ENCODE data around the gene SLC25A41. TPM values are rescaled to one million over a fixed set of nuclear protein-coding genes. Genes with fewer than 3 reads are reported as not detected.
"Not testable (repeated sequence)": the region's sequence is repeated elsewhere in the genome, so short reads cannot be mapped to it uniquely, and the experiment has no call there.

SLC25A41 gene
- polyA plus RNA-seq, 3 donors, result not detected

DNA sequence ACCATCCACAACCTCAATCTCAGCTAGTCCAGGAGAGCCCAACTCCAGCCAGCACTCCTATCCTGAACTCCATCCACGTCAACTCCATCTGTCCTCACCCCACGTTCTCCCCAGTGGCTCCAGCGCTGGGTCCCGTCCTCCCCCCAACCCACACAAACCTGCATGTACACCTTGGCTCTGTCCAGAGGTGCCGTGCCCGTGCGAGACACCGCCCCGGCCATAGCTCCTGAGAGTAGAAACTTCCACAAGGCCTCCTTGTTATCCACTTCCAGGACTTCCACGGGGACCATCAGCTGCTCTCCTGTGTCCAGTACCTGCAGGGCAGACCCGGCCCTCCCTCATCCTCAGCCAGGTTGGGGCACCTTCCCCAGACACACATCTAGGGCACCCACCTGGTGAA is 1.7 kb downstream of the SLC25A41 start:
- H3K4me3 ChIP-seq (replicated peaks in 1 of 3; ENCODE audit: low read depth in 2 of 3, low read length in 3 of 3), result no peak overlapping the region
- no peak overlapping the region for H3K4me2 ChIP-seq (replicated peaks; ENCODE audit: extremely low read depth, low read length, poor library complexity, severe bottlenecking)
- Mint-ChIP-seq H3K4me3 (no peak overlapping the region), H3K36me3 (no peaks in the 10 kb centered on the region), H3K9me3 (peaks cover 0 to 3% (median 0%) of the 10 kb centered on the region in 7 donors), H3K4me1 (peaks cover 5% of the 10 kb centered on the region), H3K27ac (no peak overlapping the region), H3K27me3 (ENCODE audit: low read depth in 3 of 3) (peaks cover 4 to 18% (median 14%) of the 10 kb centered on the region in 3 donors)
- no peak overlapping the region for H3K9ac ChIP-seq (ENCODE audit: insufficient read depth, low read length, poor library complexity, severe bottlenecking)
- H3K9me3 ChIP-seq (replicated peaks in 1 of 2; ENCODE audit: control insufficient read depth in 1 of 2, insufficient read depth in 1 of 2, low read length in 2 of 2), result no peaks in the 10 kb centered on the region
- intact Hi-C loops (cut with micrococcal nuclease), result no loop called here
- TF ChIP-seq, protein P1, sequence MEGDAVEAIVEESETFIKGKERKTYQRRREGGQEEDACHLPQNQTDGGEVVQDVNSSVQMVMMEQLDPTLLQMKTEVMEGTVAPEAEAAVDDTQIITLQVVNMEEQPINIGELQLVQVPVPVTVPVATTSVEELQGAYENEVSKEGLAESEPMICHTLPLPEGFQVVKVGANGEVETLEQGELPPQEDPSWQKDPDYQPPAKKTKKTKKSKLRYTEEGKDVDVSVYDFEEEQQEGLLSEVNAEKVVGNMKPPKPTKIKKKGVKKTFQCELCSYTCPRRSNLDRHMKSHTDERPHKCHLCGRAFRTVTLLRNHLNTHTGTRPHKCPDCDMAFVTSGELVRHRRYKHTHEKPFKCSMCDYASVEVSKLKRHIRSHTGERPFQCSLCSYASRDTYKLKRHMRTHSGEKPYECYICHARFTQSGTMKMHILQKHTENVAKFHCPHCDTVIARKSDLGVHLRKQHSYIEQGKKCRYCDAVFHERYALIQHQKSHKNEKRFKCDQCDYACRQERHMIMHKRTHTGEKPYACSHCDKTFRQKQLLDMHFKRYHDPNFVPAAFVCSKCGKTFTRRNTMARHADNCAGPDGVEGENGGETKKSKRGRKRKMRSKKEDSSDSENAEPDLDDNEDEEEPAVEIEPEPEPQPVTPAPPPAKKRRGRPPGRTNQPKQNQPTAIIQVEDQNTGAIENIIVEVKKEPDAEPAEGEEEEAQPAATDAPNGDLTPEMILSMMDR (IDR thresholded peaks at IDR 0.05), result no peak
- no peaks in the 10 kb centered on the region for H3K79me2 ChIP-seq (ENCODE audit: insufficient read depth, low read length)
- no peak for DNase-seq
- H3K36me3 ChIP-seq (replicated peaks in 1 of 2; ENCODE audit: control insufficient read depth in 1 of 2, insufficient read depth in 2 of 2, low read length in 2 of 2), result no peaks in the 10 kb centered on the region
- no peaks in the 10 kb centered on the region for H3K27me3 ChIP-seq (ENCODE audit: control insufficient read depth in 2 of 2, insufficient read depth in 2 of 2, low read length in 2 of 2)
- H3K27ac ChIP-seq (ENCODE audit: low read depth in 1 of 2, low read length in 2 of 2), result no peak overlapping the region
- no peaks in the 10 kb centered on the region for H4K20me1 ChIP-seq (ENCODE audit: insufficient read depth, low read length)
- 95% methylated on average over 11 of the region's 11 CpGs for WGBS (ENCODE audit: insufficient coverage)
- H3K4me1 ChIP-seq (ENCODE audit: control insufficient read depth in 1 of 2, insufficient read depth in 2 of 2, low read length in 2 of 2), result peaks cover 0 to 5% of the 10 kb centered on the region in 2 donors
- H2AFZ ChIP-seq (ENCODE audit: insufficient read depth, low read depth, low read length, poor library complexity, severe bottlenecking), result no peak overlapping the region

DNA sequence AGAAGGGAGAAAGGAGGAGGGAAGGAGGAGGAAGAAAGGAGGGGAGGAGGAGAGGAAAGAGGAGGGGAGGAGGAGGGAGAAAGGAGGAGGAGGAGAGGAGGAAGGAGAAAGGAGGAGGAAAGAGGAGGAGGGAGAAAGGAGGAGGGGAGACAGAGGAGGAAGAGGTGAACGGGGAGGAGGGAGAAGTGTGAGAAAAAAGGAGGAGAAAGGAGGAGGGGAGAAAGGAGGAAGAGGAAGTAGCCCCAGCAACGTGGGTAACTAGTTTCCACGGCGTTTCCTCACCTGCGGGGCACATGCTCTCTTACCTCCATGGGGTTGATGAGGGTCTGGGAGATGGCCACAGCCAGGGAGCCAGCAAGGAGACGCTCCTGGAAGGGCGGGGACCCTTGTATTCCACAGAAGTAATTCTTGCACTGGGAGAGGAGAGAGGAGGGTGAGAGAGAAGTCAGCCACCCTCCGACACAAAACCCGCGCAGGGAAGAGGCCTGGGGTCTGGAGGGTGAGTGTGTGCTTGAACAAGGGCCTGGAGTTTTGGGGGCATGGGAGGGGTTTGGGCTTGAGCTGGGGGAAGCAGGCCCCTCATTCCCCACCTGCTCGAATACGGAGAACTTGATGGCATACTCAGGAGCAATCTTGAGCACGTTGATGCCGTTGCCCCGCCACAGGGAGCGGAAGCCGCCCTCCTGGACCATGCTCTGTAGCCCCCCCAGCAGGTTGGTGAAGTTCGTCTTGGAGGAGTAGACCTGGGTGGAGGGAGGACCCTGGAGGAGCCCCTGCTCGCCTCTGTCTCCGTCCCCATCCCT is 3.9 kb downstream of the SLC25A41 start:
- TF ChIP-seq, protein P1 (IDR thresholded peaks at IDR 0.05), result no peak
- H3K4me1 ChIP-seq (ENCODE audit: control insufficient read depth in 1 of 2, insufficient read depth in 2 of 2, low read length in 2 of 2), result peaks cover 6 to 14% of the 10 kb centered on the region in 2 donors
- H3K4me3 Mint-ChIP-seq, result no peak overlapping the region
- no peaks in the 10 kb centered on the region for H3K36me3 Mint-ChIP-seq
- peaks cover 14% of the 10 kb centered on the region for H3K4me1 Mint-ChIP-seq
- no peak overlapping the region for H3K9ac ChIP-seq (ENCODE audit: insufficient read depth, low read length, poor library complexity, severe bottlenecking)
- no peaks in the 10 kb centered on the region for H3K9me3 ChIP-seq (replicated peaks in 1 of 2; ENCODE audit: control insufficient read depth in 1 of 2, insufficient read depth in 1 of 2, low read length in 2 of 2)
- no peak overlapping the region for H2AFZ ChIP-seq (ENCODE audit: insufficient read depth, low read depth, low read length, poor library complexity, severe bottlenecking)
- WGBS (ENCODE audit: insufficient coverage), result 52% methylated on average over 12 of the region's 20 CpGs
- DNase-seq, result no peak
- H3K27ac ChIP-seq (ENCODE audit: low read depth in 1 of 2, low read length in 2 of 2), result no peak overlapping the region
- H3K4me2 ChIP-seq (replicated peaks; ENCODE audit: extremely low read depth, low read length, poor library complexity, severe bottlenecking), result no peak overlapping the region
- H3K27ac Mint-ChIP-seq, result peak overlapping the region in 1 of 7 donors; percentile 69
- H3K27me3 ChIP-seq (ENCODE audit: control insufficient read depth in 2 of 2, insufficient read depth in 2 of 2, low read length in 2 of 2), result no peaks in the 10 kb centered on the region
- intact Hi-C loops (cut with micrococcal nuclease), result loop anchor here (5.0 to 10.0 kb wide), 4 partner anchors 55 to 525 kb away; partner anchors contain the start of genes ALKBH7 (in 2 of the 2), GPR108 (in 1 of the 2), NDUFA11 (in 1 of the 2) and PSPN (in 1 of the 2)
- no peaks in the 10 kb centered on the region for H4K20me1 ChIP-seq (ENCODE audit: insufficient read depth, low read length)
- H3K79me2 ChIP-seq (ENCODE audit: insufficient read depth, low read length), result no peaks in the 10 kb centered on the region
- H3K9me3 Mint-ChIP-seq, result peaks cover 0 to 6% (median 3%) of the 10 kb centered on the region in 7 donors
- H3K27me3 Mint-ChIP-seq (ENCODE audit: low read depth in 3 of 3), result peaks cover 4 to 14% (median 12%) of the 10 kb centered on the region in 3 donors
- no peak overlapping the region for H3K4me3 ChIP-seq (replicated peaks in 1 of 3; ENCODE audit: low read depth in 2 of 3, low read length in 3 of 3)
- H3K36me3 ChIP-seq (replicated peaks in 1 of 2; ENCODE audit: control insufficient read depth in 1 of 2, insufficient read depth in 2 of 2, low read length in 2 of 2), result no peaks in the 10 kb centered on the region

DNA sequence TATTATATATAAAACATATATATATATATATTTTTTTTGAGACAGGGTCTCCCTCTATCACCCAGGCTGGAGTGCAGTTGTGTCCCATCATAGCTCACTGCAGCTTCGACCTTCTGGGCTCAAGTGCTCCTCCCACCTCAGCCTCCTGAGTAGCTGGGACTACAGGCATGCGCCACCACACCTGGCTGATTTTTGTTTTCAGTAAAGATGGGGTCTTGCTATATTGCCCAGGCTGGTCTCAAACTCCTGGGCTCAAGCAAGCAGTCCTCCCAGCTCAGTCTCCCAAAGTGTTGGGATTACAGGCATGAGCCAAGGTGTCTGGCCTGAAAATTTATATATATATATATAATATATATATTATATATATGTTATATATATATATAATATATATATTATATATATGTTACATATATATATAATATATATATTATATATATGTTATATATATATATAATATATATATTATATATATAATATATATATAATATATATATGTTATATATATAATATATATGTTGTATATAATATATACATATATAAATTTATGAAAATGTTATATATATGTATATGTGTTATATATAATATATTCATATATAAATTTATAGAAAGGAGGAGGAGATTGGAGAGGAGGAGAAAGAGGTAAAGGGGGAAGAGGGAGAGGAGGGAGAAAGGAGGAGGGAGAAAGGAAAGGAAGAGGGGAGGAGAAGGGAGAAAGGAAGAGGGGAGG is 4.7 kb downstream of the SLC25A41 start:
- not testable (repeated sequence) for H3K27ac Mint-ChIP-seq; H3K9me3 ChIP-seq (replicated peaks in 1 of 2; ENCODE audit: control insufficient read depth in 1 of 2, insufficient read depth in 1 of 2, low read length in 2 of 2); H3K4me2 ChIP-seq (replicated peaks; ENCODE audit: extremely low read depth, low read length, poor library complexity, severe bottlenecking); H3K36me3 ChIP-seq (replicated peaks in 1 of 2; ENCODE audit: control insufficient read depth in 1 of 2, insufficient read depth in 2 of 2, low read length in 2 of 2); H4K20me1 ChIP-seq (ENCODE audit: insufficient read depth, low read length); H3K79me2 ChIP-seq (ENCODE audit: insufficient read depth, low read length); H3K4me3 Mint-ChIP-seq; H3K36me3 Mint-ChIP-seq; DNase-seq; H2AFZ ChIP-seq (ENCODE audit: insufficient read depth, low read depth, low read length, poor library complexity, severe bottlenecking); H3K27ac ChIP-seq (ENCODE audit: low read depth in 1 of 2, low read length in 2 of 2); H3K9ac ChIP-seq (ENCODE audit: insufficient read depth, low read length, poor library complexity, severe bottlenecking); H3K4me3 ChIP-seq (replicated peaks in 1 of 3; ENCODE audit: low read depth in 2 of 3, low read length in 3 of 3); H3K27me3 ChIP-seq (ENCODE audit: control insufficient read depth in 2 of 2, insufficient read depth in 2 of 2, low read length in 2 of 2); H3K9me3 Mint-ChIP-seq
- peaks cover 9 to 17% of the 10 kb centered on the region in 2 donors for H3K4me1 ChIP-seq (ENCODE audit: control insufficient read depth in 1 of 2, insufficient read depth in 2 of 2, low read length in 2 of 2)
- Mint-ChIP-seq H3K27me3 (ENCODE audit: low read depth in 3 of 3) (peaks cover 4 to 14% (median 12%) of the 10 kb centered on the region in 3 donors), H3K4me1 (peaks cover 14% of the 10 kb centered on the region)
- WGBS (ENCODE audit: insufficient coverage), result 100% methylated on average over 1 of the region's 2 CpGs
- intact Hi-C loops (cut with micrococcal nuclease), result loop anchor here (5.0 to 10.0 kb wide), 4 partner anchors 54 to 524 kb away; partner anchors contain the start of genes ALKBH7 (in 2 of the 2), GPR108 (in 1 of the 2), NDUFA11 (in 1 of the 2) and PSPN (in 1 of the 2)

All from CD14-positive monocyte (primary cell).